Activated effector memory CD4-positive, alpha-beta T cell treated with Interleukin-2 at 50 U/mL for 16 hours (primary cell): Measurements from ENCODE around the gene CHRNA4.
"Not testable (repeated sequence)": the region's sequence is repeated elsewhere in the genome, so short reads cannot be mapped to it uniquely, and the experiment has no call there.

Experiments
- DNase-seq: peaks from one replicate; pipeline ENCODE4 v3.0.0-alpha.2; 2020

The CHRNA4 gene

GRCh38 chr20:63347950-63348827 is 13.0 kb downstream of the CHRNA4 start:
- no peak for DNase-seq

- DNase-seq, result no peak
Measured at GRCh38 chr20:63347081-63347741, 13.9 kb downstream of the CHRNA4 start.

- DNase-seq, result no peak
Measured at GRCh38 chr20:63346131-63347080, 14.7 kb downstream of the CHRNA4 start.

GRCh38 chr20:63345328-63346100 is 15.6 kb downstream of the CHRNA4 start:
- no peak for DNase-seq

- no peak for DNase-seq
Measured at GRCh38 chr20:63344616-63345327, 16.4 kb downstream of the CHRNA4 start.

- no peak for DNase-seq
Measured at GRCh38 chr20:63343460-63344445, 17.4 kb downstream of the CHRNA4 start.

- no peak for DNase-seq
Measured at GRCh38 chr20:63342561-63343459, 18.3 kb downstream of the CHRNA4 start.

- not testable (repeated sequence) for DNase-seq
Measured at GRCh38 chr20:63340158-63340688, 20.9 kb downstream of the CHRNA4 start.

- DNase-seq, result not testable (repeated sequence)
Measured at GRCh38 chr20:63339154-63340094, 21.7 kb downstream of the CHRNA4 start.

- DNase-seq, result no peak
Measured at GRCh38 chr20:63337786-63338420, 23.2 kb downstream of the CHRNA4 start.

GRCh38 chr20:63336232-63336752 is 24.9 kb downstream of the CHRNA4 start:
- DNase-seq, result no peak

- no peak for DNase-seq
Measured at GRCh38 chr20:63335711-63336110, 25.4 kb downstream of the CHRNA4 start.

GRCh38 chr20:63335060-63335459 is 26.1 kb downstream of the CHRNA4 start:
- DNase-seq, result not testable (repeated sequence)

GRCh38 chr20:63334356-63334755 is 26.8 kb downstream of the CHRNA4 start:
- no peak for DNase-seq

- no peak for DNase-seq
Measured at GRCh38 chr20:63333241-63333836, 27.8 kb downstream of the CHRNA4 start.

- DNase-seq, result no peak
Measured at GRCh38 chr20:63332488-63333240, 28.5 kb downstream of the CHRNA4 start.
